ENCODE measurements around the gene METTL22.

DNA sequence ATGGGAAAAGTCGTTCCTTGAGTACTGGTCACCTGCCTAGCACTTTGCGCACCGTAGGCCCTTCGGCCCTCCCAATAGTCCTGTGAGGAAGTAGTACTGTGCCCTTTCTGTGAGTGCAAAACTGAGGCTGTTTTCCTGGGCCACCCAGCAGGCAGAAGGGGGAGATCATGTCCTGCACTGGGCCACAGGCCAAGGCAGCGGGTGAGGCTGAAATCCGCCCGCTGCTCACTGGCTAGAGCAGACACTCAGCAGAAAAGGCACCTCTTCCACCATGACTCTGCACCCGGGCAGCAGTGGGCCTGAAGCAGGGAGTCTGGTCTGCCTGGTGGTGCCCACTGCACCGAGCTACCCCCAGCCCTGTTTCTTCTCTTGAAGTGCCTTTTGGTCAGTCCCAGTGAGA lies 20.2 kb downstream of the METTL22 start:
- TF ChIP-seq, protein P1, sequence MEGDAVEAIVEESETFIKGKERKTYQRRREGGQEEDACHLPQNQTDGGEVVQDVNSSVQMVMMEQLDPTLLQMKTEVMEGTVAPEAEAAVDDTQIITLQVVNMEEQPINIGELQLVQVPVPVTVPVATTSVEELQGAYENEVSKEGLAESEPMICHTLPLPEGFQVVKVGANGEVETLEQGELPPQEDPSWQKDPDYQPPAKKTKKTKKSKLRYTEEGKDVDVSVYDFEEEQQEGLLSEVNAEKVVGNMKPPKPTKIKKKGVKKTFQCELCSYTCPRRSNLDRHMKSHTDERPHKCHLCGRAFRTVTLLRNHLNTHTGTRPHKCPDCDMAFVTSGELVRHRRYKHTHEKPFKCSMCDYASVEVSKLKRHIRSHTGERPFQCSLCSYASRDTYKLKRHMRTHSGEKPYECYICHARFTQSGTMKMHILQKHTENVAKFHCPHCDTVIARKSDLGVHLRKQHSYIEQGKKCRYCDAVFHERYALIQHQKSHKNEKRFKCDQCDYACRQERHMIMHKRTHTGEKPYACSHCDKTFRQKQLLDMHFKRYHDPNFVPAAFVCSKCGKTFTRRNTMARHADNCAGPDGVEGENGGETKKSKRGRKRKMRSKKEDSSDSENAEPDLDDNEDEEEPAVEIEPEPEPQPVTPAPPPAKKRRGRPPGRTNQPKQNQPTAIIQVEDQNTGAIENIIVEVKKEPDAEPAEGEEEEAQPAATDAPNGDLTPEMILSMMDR (IDR thresholded peaks at IDR 0.05; ENCODE audit: borderline replicate concordance, extremely low read depth, low read length, poor library complexity, severe bottlenecking): no peak
- no peak for TF ChIP-seq EZH2 (IDR thresholded peaks at IDR 0.05; ENCODE audit: borderline replicate concordance, low read depth, low read length, severe bottlenecking)

Data from DND-41 (cell line).